COLO829 (cell line): Measurements from ENCODE around the gene TNFRSF1B.
"Not testable (repeated sequence)": the region's sequence is repeated elsewhere in the genome, so short reads cannot be mapped to it uniquely, and the experiment has no call there.

ENCODE experiments used
- DNase-seq: peaks from one replicate; pipeline ENCODE4 v3.0.0; 2012; ENCODE audit warnings: low spot score

Gene TNFRSF1B

DNA sequence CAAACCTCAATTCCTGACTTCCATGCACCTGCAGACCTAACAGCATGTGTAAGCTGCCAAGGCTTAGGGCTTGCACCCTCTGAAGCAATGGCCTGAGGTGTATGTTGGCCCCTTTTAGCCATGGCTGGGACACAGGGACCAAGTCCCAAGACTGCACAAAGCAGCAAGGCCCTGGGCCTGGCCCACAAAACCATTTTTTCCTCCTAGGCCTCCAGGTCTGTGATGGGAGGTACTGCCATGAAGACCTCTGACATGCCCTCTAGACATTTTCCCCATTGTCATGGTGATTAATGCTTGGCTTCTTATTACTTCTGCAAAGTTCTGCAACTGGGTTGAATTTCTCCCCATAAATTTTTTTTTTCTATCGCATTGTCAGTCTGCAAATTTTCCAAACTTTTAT is 55.9 kb downstream of the TNFRSF1B start:
- not testable (repeated sequence) for DNase-seq

DNA sequence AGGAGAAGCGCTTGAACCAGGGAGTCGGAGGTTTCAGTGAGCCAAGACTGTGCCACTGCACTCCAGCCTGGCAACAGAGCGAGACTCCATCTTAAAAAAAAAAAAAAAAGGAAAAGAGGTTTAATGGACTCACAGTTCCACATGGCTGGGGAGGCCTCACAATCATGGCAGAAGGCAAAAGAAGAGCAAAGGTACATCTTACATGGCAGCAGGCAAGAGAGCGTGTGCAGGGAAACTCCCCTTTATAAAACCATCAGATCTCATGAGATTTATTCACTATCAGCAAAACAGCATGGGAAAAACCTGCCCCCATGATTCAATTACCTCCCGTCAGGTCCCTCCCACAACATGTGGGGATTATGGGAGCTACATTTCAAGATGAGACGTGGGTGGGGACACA is 57.3 kb downstream of the TNFRSF1B start:
- DNase-seq, result not testable (repeated sequence)

DNA sequence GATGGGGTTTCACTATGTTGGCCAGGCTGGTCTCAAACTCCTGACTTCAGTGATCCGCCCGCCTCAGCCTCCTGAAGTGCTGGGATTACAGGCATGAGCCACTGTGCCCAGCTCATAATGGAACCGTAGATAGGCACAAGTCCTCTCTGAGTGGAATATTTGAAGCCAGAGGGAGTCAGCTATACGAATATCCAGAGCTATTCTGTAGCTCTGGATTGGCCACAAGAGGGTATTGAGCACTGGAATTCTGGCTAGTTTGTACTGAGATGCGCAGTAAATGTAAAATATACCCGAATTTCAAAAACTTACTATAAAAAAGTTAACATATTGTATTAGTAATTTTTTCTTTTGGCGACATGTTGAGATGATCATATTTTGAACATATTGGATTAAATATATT is 62.2 kb downstream of the TNFRSF1B start:
- DNase-seq, result no peak

DNA sequence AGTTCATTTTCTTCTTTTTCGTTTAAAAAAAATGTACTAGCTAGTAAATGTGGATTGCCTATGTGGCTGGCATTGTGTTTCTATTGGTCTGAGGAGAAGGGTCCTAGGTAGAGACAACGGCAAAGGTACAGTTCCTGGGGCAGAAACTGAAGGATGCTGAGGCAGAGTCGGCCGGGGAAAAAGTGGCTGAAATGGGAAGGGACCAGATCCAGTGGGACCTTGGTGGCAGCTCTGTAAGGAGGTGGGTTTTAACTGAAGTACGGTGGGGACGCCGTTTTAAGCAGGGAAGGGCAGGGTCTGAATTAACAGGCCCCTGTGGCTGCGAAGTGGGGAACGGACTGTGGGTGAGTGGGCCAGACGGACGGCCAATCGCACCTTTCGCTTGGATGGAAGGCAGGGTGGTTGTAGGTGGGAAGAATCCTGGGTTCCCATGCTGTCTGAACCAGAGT is 62.6 kb downstream of the TNFRSF1B start:
- no peak for DNase-seq

DNA sequence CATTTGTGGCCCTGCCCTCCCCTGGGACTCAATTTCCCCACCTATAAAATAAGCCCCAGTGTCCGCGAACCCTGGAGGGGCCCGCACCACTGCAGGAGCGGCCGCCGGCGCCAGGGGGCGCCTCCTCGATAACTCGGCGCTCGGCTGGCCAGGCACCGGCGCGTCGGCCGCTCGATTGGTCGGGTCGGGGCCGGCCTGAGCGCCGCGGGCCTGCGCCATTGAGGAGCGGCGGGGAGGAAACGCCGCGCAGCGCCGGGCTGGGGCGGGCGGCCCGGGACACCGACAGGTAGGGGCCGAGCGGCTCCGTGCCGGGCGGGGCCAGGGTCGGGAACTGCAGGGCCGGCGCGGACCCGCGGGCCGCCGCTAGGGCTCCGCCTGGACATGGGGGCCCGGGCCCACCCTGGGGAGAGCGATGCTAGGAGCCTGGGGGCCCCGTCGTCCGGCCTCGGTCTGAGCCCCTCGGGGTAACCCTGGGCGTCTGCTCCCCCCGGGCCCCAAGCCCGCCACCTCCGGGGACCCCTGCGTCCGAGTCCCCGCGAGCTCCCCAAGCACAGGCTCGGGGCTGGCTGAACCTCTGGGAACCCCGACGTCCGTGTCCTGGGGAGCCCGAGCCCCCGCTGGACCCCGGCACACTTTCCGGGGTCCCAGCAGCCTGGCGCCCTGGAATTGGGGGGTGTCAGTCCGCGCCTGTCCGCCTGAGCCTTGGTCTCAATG is 63.2 kb downstream of the TNFRSF1B start, which contains the start of gene VPS13D:
VPS13D (plus strand) TSS at position 196 of the 714 bp plus-strand sequence. CDS start 4,237 bp downstream, outside the sequence.
- peak; percentile 65 for DNase-seq

DNA sequence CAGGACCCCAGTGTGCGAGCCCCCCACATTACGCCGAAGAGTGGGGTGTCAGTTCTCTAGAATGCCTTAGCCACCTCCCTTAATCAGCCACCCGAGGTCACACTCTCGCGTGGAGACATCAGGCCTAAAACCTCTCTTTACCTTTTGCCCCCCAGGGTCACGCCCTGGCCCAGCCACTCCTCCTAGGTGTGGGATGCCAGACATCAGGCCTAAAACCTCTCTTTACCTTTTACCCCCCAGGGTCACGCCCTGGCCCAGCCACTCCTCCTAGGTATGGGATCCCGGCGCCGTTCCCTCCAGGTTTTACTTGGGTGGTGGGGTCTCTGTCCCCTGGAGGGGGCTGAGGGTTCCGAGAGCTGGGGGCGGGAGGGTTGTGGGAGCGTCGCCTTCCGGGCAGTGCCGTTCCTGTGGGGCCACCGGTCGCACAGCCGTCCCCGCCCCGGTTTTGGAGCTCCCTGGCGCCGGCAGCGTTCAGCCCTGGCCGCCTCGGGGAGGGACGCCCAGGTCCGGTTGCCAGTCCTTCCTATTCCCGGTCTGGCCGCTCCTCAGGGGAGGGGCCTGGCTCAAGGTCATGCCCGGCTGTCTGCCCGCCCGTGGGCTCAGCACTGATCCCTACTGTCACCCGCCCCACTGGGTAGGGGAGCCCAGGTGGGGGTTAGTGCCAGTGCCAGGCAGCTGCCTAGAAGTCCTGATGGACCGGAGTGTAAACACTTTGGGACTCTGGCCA is 63.9 kb downstream of the TNFRSF1B start:
- DNase-seq, result no peak

DNA sequence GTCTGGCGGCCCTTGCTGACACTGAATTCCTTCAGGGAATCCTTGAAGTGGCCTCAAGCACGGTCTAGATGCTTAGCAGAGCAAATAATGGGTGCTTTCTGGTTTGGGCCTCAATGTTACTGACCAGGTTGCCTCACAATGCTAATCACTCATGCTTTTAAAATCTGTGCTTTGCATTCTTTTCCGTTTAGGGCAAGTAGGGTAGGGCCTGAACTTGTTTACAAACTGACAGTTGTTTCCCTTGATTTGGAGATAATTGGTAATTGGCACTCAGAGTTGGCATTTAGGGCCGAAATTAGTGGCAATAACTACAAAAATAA is 64.4 kb downstream of the TNFRSF1B start:
- no peak for DNase-seq

DNA sequence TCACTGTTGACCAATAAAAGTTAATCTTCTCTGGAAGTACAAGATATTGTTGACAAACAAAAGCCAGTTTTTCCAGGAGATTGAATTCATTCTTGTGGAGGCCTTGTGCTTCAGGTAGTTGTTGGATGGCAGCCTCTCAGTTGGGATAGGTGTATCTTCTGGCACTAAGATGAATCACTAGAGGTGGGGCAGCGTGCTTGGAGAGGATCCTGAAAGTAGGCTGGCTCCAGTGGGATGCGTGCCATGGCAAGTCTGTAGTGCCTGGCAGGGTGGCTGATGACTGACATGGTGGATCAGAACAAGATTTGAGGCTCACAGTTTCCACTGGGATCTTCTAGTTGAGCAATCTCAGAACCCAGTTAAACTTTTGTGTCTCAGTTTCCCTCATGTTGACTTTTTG is 65.4 kb downstream of the TNFRSF1B start:
- DNase-seq, result no peak

DNA sequence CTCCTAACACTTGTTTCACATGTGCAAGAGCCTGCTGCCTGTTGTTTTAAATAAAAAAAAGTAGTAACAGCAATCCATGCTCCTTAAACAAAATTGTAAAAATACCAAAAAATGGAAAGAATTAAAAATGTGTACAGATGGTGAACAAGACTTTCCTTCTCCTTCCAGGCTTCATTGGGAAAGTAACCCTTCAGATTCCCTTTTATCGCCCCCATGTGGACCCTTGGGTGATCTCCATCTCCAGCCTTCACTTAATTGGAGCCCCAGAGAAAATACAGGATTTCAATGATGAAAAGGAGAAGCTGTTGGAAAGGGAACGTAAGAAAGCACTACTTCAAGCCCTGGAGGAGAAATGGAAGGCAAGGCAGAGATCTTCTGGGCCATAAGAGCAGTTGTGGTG is 77.3 kb downstream of the TNFRSF1B start:
- peak; percentile 47 for DNase-seq

DNA sequence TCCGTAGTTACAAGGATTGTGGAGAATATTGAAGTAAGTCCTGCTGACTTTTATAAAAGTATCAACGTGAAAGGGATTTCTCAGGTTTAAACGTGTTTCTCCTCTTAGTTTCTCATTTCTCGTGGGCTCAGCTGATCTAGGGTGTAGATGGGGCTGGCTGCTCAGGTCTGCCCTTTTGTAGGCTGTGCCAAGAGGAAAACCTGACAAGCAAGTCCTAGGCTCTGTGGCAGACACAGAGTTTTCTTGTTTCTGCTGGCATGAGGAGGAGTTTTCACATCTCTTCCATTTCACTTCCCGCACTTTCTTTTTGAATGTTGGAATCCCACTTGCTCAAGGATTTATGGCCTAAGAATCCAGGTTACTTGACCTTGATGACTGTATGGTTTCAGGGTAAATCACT is 77.8 kb downstream of the TNFRSF1B start:
- DNase-seq, result no peak

DNA sequence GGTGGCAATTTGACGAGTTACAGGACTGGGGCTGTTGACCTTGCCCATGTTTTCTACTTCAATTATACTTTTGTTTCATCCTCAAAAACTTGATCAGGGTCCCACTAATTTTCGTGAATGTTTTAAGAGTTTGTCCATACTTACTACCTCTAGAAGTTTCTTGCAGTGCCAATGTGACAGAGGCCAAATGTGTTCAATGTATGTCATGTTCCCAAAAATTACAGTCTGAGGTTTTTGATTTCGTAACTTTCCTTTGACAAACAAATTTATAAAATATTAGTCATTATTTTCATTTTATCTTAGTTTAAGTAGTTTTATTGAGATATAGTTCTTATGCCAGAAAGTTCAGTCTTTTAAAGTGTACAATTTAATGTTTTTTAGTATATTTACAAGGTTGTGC is 78.3 kb downstream of the TNFRSF1B start:
- DNase-seq, result no peak

DNA sequence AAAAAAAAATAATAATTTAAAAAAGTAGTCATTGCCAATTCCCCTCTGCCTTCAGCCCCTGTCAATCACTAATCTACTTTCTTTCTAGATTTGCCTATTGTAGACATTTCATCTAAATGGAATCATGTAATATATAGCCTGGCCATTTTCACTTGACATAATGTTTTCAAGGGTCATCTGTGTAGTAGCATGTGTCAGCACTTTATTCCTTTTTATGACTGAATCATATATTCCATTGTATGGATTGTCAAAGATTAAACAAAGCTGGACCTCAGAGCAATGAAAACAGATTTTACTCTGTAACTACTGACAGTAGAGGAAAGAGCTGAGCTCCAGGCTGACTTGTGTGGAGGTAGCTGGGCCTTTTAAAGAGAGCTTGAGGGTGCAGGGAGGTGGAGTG is 78.9 kb downstream of the TNFRSF1B start:
- no peak for DNase-seq

DNA sequence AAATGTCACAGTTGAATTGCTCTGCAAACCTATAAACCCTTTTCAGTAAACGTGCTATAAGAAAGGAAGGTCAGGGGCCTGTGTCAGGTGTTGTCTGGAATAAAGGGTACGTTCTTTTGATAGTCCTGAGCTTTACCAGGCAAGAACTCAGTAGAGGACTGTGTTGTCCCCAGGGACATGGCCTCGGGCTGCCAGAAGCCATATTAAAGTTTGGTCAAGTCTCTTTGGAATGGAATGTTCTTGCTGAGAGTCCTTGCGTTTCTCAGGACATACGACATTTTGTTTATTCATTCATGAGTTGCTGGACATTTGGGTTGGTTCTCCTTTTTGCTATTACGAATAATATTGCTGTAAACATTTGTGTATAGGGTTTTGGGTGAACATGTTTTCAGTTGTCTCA is 79.8 kb downstream of the TNFRSF1B start:
- DNase-seq, result no peak

DNA sequence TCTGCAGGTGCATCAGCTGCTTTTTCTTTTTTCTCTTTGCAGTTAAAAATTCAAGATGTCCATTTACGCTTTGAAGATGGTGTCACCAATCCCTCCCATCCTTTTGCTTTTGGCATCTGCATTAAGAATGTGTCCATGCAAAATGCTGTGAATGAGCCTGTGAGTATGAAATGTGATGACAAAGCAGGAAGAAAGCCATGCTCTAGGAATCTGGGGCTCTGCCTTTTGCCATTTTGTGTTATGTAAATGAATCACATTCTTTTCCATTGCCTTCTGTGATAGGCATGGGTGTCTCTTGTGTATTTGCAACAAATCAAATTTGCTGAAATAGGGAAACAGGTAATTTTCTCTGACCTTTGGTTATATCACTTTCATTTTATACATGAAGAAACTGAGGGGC is 82.4 kb downstream of the TNFRSF1B start:
- DNase-seq, result no peak

DNA sequence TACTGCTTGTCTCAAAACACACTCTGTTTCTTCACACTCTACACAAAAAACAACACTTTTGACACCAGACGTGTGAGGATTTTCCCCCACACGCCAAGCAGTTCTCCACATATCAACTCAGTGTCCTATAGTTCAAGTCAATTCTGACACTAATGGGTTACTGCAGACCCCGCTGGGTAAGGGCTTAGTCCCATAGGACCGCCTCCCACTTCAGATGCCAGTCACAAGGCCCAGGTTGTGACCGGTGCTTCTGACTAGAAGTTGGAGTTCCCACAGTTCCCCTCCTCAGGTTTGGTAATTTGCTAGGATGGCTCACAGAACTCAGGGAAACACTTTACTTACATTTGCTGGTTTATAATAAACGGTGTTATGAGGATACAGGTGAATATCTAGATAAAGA is 83.0 kb downstream of the TNFRSF1B start:
- DNase-seq, result no peak

DNA sequence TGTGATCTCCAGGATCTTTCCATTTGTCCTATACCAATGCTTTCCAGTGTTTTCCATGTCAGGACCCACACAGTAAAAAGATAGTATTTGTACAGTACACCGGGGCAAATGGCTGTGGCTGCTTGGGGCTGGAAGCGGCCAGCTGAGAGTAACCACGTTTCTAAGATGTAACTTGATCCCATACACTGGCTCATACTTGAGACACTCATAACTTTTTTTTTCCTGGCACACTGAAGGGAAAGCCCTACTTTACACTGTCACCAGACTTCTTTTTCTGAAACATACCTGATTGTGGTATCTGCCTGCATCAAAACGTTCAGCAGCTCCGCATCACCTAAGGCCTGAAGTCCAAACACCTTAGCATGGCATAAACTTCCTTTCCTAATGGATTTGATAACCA is 84.7 kb downstream of the TNFRSF1B start:
- no peak for DNase-seq

DNA sequence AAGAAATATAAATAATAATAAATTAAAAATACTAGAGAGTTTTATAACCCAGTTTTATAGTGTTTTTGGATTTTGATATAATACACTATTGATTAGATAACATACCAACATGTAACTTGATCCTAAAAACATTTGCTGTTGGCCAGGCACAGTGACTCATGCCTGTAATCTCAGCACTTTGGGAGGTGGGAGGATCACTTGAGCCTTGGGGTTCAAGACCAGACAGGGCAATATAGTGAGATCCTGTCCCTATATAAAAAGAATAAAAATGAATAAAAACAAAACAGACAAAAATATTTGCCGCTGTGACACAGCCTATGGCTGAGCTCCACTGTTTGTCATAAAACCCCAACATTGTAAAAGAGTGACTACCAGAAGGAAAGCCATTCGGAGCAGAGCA is 89.1 kb downstream of the TNFRSF1B start:
- no peak for DNase-seq

DNA sequence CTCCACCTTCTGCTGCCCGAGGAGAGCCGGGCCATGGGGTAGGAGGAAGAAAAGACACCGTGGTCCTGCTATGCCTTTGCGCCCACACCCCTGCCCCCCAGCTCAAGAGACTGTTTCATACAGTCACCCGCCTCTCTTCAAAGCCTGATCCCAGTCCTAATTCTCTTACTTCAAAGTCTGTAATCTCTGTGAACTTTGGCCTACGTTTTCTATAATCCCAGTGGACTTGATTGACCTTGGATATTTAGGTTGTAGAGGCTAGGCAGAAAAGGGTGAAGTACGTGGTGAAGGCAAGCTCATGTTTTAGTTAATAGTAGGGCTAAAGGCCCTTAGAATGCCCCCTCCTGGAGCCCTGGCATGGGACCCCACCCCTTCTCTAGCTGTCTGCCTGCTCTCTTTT is 91.5 kb downstream of the TNFRSF1B start:
- DNase-seq, result no peak
